ENCODE measurements around the gene OSCP1. TPM values are rescaled to one million over a fixed set of nuclear protein-coding genes. Genes with fewer than 3 reads are reported as not detected.

OSCP1 gene
- total RNA-seq, 1 experiment from 2014 or later: 3.2 TPM

- peaks cover 2 to 8% of the 10 kb centered on the region in 2 experiments; a peak in 1 of 4 replicates for H3K4me1 Mint-ChIP-seq
- H3K4ac ChIP-seq (ENCODE audit: low read depth, low read length): no peak overlapping the region
- DNase-seq: no peak
- H2BK5ac ChIP-seq (ENCODE audit: insufficient read length, low read length): no peak overlapping the region
- no peak overlapping the region for H2BK20ac ChIP-seq (ENCODE audit: low read depth, low read length, poor library complexity, severe bottlenecking)
- H2AFZ ChIP-seq (ENCODE audit: low read length): no peak overlapping the region
- no peak overlapping the region for H2BK15ac ChIP-seq (ENCODE audit: low read depth, low read length)
- H4K8ac ChIP-seq (replicated peaks; ENCODE audit: insufficient read length, low read depth, low read length): no peak overlapping the region
- no peaks in the 10 kb centered on the region for H3K79me1 ChIP-seq (ENCODE audit: insufficient read depth, low read depth, low read length, poor library complexity, severe bottlenecking)
- H3K23me2 ChIP-seq (ENCODE audit: insufficient read length, low read depth, low read length, poor library complexity, severe bottlenecking): no peaks in the 10 kb centered on the region
- H4K5ac ChIP-seq (ENCODE audit: insufficient read length, low read depth, low read length): no peak overlapping the region
- no CpG with 5 or more reads among the region's 6 CpGs for WGBS (ENCODE audit: extremely low coverage, insufficient read length, low lambda C conversion rate)
- H3K27me3 ChIP-seq (ENCODE audit: insufficient read depth, low read length): peaks cover 7% of the 10 kb centered on the region; the same call in 1 of the 2 replicates
- no peak overlapping the region for H3K23ac ChIP-seq (ENCODE audit: insufficient read length, low read depth, low read length)
- no peak overlapping the region; a peak in 1 of 5 replicates for H3K4me3 Mint-ChIP-seq
- TF ChIP-seq CTCF (conservative IDR thresholded peaks at IDR 0.05): no peak
- no peak overlapping the region for H3K18ac ChIP-seq (ENCODE audit: insufficient read length, low read depth, low read length)
- no peak overlapping the region for H2BK120ac ChIP-seq (ENCODE audit: low read depth, low read length, poor library complexity, severe bottlenecking)
- no peak overlapping the region for H2BK12ac ChIP-seq (ENCODE audit: insufficient read length, low read depth, low read length)
- no peak overlapping the region for H2AK5ac ChIP-seq (ENCODE audit: insufficient read length, low read length)
- H3T11ph ChIP-seq (ENCODE audit: low read length): no peak overlapping the region
- H3K36me3 Mint-ChIP-seq (ENCODE audit: insufficient read depth in 1 of 3, low read depth in 3 of 3): no peaks in the 10 kb centered on the region
- H4K91ac ChIP-seq (ENCODE audit: insufficient read length, low read depth, low read length): no peak overlapping the region
- no peaks in the 10 kb centered on the region for H3K79me2 ChIP-seq (ENCODE audit: insufficient read depth, low read length)
- H3K27ac ChIP-seq (ENCODE audit: insufficient read length, low read depth, low read length): no peak overlapping the region
- no peak overlapping the region for H3K27ac Mint-ChIP-seq
- peaks cover 53% of the 10 kb centered on the region for H3K27me3 Mint-ChIP-seq (ENCODE audit: low read depth)
- H3K4me1 ChIP-seq (ENCODE audit: insufficient read depth, low read length): no peaks in the 10 kb centered on the region
- no peak overlapping the region for H3K56ac ChIP-seq (ENCODE audit: insufficient read length, low read depth, low read length)
- H3K14ac ChIP-seq (ENCODE audit: insufficient read depth, low read length): no peak overlapping the region
- no peaks in the 10 kb centered on the region for H3K9me3 ChIP-seq (ENCODE audit: control insufficient read depth, low read depth, low read length)
- H3K9me3 Mint-ChIP-seq: no peaks in the 10 kb centered on the region
- no peak overlapping the region for H3K4me2 ChIP-seq (ENCODE audit: insufficient read depth, insufficient read length, low read length)
- no peak overlapping the region for H3K9ac ChIP-seq (ENCODE audit: extremely low read depth, insufficient read length, low read length)
- peaks cover 4% of the 10 kb centered on the region for H4K20me1 ChIP-seq (ENCODE audit: control insufficient read depth, insufficient read depth, insufficient read length)
Observed at GRCh38 chr1:36472656-36473055, 22.4 kb upstream of the OSCP1 start.
